ENCODE data around the gene RFX3. TPM values are rescaled to one million over a fixed set of nuclear protein-coding genes. Genes with fewer than 3 reads are reported as not detected.
"Not testable (repeated sequence)": the region's sequence is repeated elsewhere in the genome, so short reads cannot be mapped to it uniquely, and the experiment has no call there.

The RFX3 gene
- total and polyA plus RNA-seq, 12 donors = 1.4 to 14.2 (median 5.5) TPM

DNA sequence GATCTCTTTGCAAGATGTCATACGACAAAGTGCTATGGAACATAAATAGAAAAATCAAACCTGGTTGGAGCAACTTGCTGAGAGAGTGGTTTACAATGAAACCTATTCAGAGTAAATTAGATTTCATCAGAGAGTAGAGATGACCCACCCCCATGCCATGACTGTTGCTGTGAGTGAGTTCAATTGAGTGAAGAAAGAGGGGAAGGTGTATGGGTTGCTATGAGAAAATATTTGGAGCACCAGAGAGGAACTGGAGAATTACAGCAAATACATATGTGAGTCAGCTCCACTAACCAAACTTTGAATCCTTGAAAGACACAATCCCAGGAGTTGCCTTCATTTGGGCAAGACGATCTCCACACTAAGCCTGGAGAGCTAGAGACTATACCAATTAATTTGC is 217.2 kb downstream of the RFX3 start:
- no peaks in the 10 kb centered on the region for H3K9me3 ChIP-seq (replicated peaks in 1 of 3)
- no peak for DNase-seq
- intact Hi-C loops (cut with DNase I) = no loop called here
- H3K27me3 ChIP-seq = no peaks in the 10 kb centered on the region
- TF ChIP-seq, protein P1, sequence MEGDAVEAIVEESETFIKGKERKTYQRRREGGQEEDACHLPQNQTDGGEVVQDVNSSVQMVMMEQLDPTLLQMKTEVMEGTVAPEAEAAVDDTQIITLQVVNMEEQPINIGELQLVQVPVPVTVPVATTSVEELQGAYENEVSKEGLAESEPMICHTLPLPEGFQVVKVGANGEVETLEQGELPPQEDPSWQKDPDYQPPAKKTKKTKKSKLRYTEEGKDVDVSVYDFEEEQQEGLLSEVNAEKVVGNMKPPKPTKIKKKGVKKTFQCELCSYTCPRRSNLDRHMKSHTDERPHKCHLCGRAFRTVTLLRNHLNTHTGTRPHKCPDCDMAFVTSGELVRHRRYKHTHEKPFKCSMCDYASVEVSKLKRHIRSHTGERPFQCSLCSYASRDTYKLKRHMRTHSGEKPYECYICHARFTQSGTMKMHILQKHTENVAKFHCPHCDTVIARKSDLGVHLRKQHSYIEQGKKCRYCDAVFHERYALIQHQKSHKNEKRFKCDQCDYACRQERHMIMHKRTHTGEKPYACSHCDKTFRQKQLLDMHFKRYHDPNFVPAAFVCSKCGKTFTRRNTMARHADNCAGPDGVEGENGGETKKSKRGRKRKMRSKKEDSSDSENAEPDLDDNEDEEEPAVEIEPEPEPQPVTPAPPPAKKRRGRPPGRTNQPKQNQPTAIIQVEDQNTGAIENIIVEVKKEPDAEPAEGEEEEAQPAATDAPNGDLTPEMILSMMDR (IDR thresholded peaks at IDR 0.05) = no peak
- H3K4me1 ChIP-seq (replicated peaks in 1 of 2) = no peaks in the 10 kb centered on the region
- H3K27ac ChIP-seq = no peak overlapping the region
- no peaks in the 10 kb centered on the region for H3K36me3 ChIP-seq (replicated peaks in 1 of 2)
- H3K4me3 ChIP-seq = no peak overlapping the region
- WGBS, 4 donors = 91 to 94% (median 93%) methylated on average over 2 of the region's 2 CpGs

DNA sequence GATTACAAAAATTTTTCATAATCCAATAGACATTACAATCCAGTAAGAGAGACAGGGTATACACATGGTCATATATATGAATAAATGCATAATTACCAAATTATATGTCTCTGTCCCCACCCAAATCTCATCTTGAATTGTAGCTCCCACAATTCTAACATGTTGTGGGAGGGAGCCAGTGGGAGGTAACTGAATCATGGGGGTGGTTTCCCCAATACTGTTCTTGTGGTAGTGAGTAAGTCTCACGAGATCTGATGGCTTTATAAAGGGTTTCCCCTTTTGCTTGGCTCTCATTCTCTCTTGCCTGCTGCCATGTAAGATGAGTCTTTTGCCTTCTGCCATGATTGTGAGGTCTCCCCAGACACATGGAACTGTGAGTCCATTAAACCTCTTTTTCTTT is 221.4 kb downstream of the RFX3 start:
- DNase-seq; H3K27ac ChIP-seq; H3K4me3 ChIP-seq; H3K4me1 ChIP-seq (replicated peaks in 1 of 2); intact Hi-C loops (cut with DNase I); H3K36me3 ChIP-seq (replicated peaks in 1 of 2); H3K27me3 ChIP-seq; H3K9me3 ChIP-seq (replicated peaks in 1 of 3): not testable (repeated sequence)
- 74 to 100% (median 90%) methylated on average over 1 of the region's 1 CpG for WGBS, 4 donors

DNA sequence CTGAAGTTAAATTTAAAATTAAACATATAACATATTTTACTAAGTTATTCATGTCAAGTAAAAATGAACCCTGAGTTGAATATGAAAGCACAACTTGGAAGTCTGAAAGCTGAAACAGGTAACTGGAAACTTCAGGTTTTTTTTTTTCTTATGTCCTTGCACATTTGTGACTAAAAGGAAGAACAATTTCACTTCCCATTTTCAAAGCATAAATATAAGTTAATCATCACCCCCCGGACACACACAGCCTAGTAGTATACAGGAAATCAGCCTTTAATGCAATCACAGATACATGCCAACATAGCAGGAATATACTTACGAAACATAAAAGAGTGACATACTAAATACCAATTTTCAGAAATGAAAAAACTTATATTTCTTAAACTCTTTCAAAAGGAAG is 225.9 kb downstream of the RFX3 start:
- no peak for DNase-seq
- H3K27me3 ChIP-seq = no peaks in the 10 kb centered on the region
- H3K27ac ChIP-seq = no peak overlapping the region
- WGBS, 4 donors = 63 to 81% (median 71%) methylated on average over 2 of the region's 2 CpGs
- intact Hi-C loops (cut with DNase I) = no loop called here
- H3K9me3 ChIP-seq (replicated peaks in 1 of 3) = no peaks in the 10 kb centered on the region
- no peak overlapping the region for H3K4me3 ChIP-seq
- no peaks in the 10 kb centered on the region for H3K4me1 ChIP-seq (replicated peaks in 1 of 2)
- H3K36me3 ChIP-seq (replicated peaks in 1 of 2) = no peaks in the 10 kb centered on the region
- no peak for TF ChIP-seq POLR2A (IDR thresholded peaks at IDR 0.05)
- TF ChIP-seq, protein P1 (IDR thresholded peaks at IDR 0.05) = no peak

DNA sequence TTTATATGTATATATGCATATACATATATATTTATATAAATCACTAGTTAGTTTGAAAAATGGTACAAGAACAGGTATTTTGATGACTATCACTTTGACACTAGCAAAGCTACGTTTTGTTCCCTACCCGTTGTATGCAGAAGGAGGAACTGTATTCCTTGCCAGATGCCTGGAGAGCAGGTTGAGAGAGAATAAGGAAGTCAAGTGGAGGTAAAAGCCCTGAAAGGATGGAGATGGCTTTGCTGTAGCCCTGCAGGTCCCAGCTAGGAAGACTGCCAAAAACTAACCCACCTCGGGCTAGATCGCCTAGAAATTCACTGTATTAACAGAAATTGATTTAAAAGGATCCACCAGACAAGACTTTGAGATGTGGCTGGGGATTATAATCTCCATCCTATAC is 229.3 kb downstream of the RFX3 start:
- WGBS, 4 donors = 78 to 86% (median 79%) methylated on average over 4 of the region's 4 CpGs
- Histone ChIP-seq H3K27ac (no peak overlapping the region), H3K4me3 (no peak overlapping the region), H3K4me1 (replicated peaks in 1 of 2) (no peaks in the 10 kb centered on the region), H3K27me3 (no peaks in the 10 kb centered on the region), H3K36me3 (replicated peaks in 1 of 2) (no peaks in the 10 kb centered on the region), H3K9me3 (replicated peaks in 1 of 3) (no peaks in the 10 kb centered on the region)
- intact Hi-C loops (cut with DNase I) = no loop called here
- TF ChIP-seq, protein P1 (IDR thresholded peaks at IDR 0.05) = no peak
- TF ChIP-seq POLR2A (IDR thresholded peaks at IDR 0.05) = no peak
- no peak for DNase-seq

DNA sequence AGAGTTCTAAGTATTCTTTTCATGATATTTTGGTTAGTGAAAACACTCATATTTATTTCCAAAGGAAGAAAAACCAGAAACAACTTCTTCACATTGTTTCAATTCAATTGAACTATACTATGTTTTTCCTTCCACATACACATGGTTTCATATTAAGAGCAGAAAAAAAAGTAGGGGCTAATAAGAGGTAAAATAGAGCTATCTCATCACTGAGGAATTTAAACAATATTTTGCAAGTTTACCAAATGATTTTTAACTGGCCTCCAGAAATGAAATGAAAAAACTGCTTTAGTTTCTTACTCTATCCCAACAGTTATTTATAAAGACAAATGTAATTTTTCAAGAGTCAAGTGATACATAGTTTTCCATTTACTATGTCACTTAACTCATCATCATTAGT is 233.5 kb downstream of the RFX3 start:
- no peaks in the 10 kb centered on the region for H3K4me1 ChIP-seq (replicated peaks in 1 of 2)
- no peak overlapping the region for H3K4me3 ChIP-seq
- no peak for DNase-seq
- H3K36me3 ChIP-seq (replicated peaks in 1 of 2) = no peaks in the 10 kb centered on the region
- no peak overlapping the region for H3K27ac ChIP-seq
- no peaks in the 10 kb centered on the region for H3K9me3 ChIP-seq (replicated peaks in 1 of 3)
- H3K27me3 ChIP-seq = no peaks in the 10 kb centered on the region
- TF ChIP-seq, protein P1 (IDR thresholded peaks at IDR 0.05) = no peak
- no peak for TF ChIP-seq POLR2A (IDR thresholded peaks at IDR 0.05)
- intact Hi-C loops (cut with DNase I) = no loop called here

All from adrenal gland (tissue), 12 donors.